Left kidney (tissue), 2 donors: ENCODE data around the gene SH3GLB1. TPM values are rescaled to one million over a fixed set of nuclear protein-coding genes. Genes with fewer than 3 reads are reported as not detected.

Experiments used
- DNase-seq: peaks from one replicate; pipeline ENCODE4 v3.0.0-alpha.2; 2013
- polyA plus RNA-seq: library from polyadenylated mRNA; unstranded; fragments of 120-200 nt; gene quantifications from one replicate; pipeline ENCODE4 v1.2.1, GENCODE V29; 2013; ENCODE audit not compliant: insufficient read length

Gene SH3GLB1
- polyA plus RNA-seq, 1 donor, result 88.2 TPM

DNA sequence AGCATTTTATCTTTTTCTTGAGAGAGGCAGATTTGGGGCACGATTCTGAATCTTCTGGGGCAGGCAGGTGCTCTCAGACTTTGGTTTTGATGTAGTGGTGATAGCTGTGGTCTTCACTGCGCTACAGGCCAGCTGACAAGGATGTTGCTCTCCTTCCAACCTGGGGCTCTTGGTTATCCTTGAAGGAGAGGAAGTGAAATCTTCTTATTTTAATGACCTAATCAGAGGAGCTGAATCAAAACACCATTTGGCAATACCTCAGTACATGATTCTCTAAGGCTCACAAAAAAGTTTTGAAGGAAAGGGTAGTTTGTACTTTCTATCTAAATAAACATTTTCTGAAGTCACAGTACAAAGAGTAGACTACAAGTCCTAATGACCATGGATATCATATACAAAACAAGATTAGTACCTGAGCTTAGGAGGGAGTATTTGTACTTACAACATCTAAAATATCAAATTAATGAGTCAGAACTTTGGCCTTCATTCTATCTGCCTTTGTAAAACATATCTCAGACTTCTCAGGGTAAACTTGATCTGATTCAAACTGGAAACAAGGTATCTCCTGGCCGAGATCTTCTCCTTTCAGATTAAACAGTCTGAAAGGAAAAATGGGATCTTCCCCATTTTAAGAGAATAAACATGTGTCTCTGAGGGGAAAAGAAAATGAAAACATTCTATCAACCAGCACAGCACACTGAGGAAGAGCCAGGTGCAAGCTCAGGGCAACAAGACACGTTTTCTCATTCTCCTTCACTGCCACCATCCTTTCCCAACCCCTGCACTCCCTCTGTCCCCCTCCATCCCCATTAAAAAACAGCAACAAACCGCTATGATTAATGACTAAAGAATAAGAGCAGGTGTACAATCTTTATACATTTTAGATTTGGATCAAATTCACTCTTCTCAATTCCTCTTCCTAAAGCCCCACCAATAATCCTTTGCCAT is 69.2 kb downstream of the SH3GLB1 start:
- DNase-seq, result no peak

DNA sequence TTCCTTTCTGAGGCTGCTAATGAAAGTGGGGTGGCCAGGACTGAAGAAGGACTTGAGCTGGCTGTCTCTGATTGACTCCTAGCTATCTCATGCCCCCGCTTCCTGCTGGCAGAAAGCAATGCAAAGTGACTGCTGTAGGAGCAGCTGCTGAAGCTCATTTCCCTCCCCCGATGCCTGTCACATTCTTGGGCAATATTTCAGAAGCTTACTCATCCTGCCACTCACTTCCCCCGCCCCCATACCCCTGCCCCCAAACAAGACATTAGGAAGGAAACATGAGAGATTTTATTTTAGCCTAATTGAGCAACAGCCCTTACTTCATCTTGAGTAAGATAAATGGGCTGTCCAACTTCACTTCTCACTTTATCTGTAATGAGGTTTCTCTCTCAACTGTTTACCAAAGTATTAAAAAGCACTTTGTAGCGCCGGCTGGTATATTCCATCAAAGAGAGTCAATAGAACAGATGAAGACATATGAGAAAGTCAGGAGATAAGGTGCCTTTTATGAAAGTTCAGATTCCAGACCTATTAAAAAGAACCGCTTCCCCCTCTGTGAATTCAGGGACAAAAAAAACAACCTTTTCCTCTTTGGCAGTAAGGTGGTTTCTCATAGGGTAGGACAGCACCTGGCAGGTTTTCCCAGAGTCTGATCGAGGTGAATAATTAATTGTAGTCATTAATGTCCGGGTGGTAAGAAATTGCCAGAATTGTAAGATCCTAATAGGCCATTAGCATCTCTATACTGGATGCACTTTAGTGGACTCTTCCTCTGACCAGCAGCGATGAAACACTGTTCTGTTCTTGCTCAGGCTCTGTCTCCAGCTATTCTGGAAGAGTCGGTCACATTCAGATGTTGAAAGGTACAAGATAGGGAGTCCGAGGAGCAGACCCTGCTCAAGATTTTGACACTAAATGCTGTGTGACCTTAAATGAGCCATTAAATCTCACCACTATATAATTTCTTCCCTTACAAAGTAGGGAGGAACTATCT is 70.2 kb downstream of the SH3GLB1 start:
- DNase-seq, result peak; percentile 78

DNA sequence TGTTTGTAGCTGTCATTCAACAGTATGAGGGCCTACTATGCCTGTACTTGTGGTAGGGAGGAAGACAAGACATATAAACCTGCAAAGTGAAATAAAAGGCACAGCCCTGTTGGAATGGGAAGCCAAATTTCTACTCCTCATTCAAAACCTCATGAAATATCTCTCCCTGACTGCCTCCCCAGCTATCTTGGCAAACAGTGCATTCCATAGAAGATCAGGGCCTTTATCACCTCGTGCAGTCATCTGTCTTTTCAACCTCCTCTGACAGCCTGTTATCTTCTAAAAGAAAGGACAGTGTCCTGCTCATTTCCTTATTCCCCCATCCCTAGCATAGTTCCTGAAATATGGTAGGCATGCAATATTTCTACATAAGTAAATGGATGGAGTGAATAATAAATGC is 71.0 kb downstream of the SH3GLB1 start:
- DNase-seq, result no peak

DNA sequence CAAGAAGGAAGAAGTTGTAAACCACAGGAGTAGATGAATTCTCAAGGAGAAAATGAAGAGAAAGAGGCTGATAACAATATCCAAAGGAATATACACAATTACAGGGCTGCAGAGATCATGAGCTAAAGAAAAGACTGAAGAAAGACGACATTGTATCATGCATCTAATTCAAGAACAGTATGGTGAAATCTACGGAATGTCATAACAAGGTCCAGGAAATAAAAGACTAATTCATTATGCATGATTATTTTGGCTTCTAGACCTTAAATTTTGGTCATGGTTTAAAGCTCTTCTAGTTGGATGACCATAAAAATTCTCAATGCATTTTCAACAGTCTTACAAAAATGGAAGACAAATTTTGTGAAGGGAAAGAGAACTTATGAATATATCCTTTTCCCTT is 71.7 kb downstream of the SH3GLB1 start:
- no peak for DNase-seq

DNA sequence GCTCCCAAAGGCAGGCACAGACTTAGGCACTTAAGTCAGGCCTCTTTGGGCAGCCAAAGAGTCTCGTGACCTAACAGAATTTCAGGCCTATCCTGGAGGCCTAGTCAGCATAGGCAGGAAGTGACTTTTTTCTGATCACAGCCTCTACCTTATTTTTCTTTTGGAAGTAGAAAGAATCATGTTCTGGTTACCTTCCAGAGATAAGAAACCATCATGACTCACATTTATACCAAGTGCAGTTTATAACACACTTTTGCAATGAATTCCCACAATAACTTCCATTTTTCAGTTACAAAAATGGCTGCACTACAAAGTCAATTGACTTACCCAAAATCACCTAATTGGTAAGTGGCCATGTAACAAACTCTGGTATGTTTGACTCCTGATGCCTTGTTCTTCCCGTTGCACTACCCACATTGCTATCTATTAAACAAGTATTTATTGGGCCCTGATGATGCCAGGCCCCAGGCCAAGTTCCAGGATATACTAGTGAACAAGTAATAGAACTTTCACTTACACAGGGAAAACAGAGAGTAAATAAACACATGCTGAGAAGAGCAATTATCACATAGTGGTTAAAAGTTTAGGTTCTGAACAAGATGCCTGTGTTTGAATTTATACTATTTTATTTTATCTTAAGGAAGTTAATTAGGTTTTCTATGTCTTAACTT is 74.3 kb downstream of the SH3GLB1 start:
- DNase-seq, result no peak

DNA sequence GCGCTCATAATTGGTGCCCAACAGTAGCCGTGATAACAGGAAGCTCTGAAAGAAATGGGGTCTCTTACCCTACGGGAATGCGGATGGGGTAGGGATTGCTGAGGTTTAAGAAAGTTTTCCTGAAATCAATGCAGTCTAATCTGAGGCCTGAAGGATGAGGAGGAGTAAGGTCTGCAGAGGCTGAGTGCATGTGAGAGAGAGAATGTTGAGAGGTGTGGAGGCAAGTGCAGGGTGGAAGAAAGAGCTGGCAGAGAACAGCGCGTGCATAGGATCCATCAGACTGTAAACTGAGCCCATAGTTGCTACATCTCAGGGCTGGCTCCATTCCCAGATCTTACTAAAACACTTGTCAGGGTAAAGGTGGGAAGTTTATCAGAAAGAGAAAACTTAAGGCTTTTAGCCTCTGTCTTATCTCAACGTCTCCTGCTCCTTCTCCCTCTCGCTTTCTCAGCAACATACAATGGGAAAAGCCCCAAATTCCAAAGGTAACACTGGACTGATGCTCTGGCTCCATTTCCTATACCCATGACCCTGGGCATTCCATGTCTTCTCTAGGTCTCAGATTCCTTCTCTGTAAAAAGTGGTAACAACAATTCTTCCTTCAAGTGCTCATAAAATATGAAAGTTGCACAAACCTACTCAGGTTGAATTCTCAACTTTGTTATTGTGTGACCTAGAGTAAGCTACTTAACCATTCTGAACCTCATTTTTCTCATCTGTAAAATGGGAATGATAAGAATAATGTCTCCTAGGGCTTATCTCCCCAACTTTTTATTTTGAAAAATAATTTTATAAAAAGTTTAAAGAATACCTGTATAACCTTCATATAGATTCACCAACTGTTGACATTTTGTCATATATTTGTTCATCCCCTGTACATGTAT is 75.2 kb downstream of the SH3GLB1 start:
- DNase-seq, result no peak

DNA sequence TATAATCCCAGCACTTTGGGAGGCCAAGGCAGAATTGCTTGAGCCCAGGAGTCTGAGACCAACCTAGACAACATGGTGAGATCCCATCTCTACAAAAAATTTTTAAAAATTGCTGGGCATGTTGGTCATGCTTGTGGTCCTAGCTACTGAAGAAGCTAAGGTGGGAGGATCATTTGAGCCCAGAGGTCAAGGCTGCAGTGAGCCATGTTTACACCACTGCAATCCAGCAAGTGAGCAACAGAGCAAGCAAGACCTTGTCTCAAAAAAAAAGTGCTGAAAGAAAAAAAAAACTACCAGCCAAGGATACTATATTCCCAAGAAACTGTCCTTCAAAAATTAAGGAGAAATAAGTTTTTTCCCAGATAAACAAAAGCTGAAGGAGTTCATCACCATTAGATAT is 78.1 kb downstream of the SH3GLB1 start:
- DNase-seq, result no peak

DNA sequence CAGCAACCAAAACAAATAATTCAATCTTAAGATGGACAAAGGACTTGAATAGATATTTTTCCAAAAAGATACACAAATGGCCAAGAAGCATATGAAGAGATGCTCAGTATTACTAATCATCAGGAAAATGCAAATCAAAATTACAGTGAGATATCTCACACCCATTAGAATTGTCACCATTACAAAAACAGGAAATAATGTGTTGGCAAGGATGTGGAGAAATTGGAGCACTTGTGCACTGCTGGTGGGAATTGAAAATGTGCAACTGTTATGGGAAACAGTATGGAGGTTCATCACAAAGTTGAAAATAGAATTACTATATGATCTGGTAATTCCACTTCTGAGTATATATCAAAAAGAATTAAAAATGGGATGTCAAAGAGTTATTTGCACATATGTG is 83.2 kb downstream of the SH3GLB1 start:
- no peak for DNase-seq

DNA sequence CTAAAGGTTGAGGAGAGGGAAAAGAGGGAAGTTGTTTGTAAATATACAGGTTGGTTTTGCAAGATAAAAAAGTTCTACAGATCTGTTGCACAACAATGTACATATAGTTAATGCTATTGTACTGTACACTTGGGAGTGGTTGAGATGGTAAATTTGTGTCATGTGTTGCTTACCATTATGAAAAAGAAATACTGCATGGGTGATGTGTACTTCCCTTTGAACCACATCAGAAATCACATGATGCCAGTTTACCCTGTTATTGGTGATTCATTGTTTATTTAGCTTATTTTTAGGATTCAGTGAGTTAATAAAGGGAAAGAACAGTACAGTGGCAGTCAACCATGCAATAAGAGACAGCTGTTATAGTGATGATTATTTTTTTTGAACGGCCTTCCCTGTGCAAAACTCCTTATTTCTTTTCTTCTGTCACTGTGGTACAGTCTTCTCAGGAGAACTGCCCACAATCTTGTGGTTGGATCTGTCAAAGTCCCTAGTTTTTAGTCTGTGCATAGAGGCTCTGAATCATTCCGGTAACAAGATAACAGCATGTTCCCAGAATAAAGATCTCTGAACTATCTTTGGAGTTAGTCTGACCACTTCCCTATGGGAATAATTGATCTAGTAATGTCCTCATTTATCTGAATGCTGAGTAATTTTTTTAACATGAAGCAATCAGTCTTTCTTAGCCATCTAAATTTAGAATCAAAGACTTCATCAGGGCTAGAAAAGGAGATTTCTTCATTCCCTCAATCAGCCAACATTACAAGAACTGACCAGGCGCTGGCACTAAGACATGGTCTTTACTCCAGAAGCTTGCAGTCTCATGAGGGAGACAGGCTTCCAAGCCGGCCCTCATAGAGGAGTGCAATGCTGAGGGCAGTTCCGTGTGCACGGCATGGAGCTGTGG is 84.2 kb downstream of the SH3GLB1 start:
- no peak for DNase-seq

DNA sequence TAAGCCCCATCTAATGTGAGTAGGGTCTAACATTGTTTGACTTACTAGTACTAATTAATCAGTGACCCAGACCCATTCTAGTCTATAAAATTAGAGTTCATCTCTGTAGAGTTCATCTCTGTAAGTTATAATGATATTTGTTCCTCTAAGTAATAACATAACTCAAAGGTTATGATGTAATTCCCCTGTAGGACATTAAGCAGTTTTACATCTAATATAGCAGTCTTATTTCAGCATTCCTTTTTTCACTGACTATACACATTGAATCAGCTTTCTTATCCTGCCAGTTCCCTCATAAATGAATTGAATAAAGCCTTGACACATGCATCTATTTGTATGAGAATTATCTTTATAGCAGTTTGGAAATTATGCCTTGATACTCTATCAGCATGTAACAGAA is 90.9 kb downstream of the SH3GLB1 start:
- no peak for DNase-seq

Other genes with a start within 250 kb of the SH3GLB1 start
- not detected for gene CLCA1, start 235.6 kb upstream of the SH3GLB1 start, polyA plus RNA-seq
- gene CLCA4, start 157.5 kb upstream of the SH3GLB1 start, polyA plus RNA-seq, result not detected
- 299 TPM for gene SELENOF, start 209.6 kb downstream of the SH3GLB1 start, polyA plus RNA-seq
- gene HS2ST1, start 210.1 kb downstream of the SH3GLB1 start, polyA plus RNA-seq, result 54.4 TPM